Jurkat, Clone E6-1 (cell line): Measurements from ENCODE around the gene SPOCK3. TPM values are rescaled to one million over a fixed set of nuclear protein-coding genes. Genes with fewer than 3 reads are reported as not detected.
"Not testable (repeated sequence)": the region's sequence is repeated elsewhere in the genome, so short reads cannot be mapped to it uniquely, and the experiment has no call there.

Experiments used
- DNase-seq: peaks from one replicate; pipeline ENCODE4 v3.0.0-alpha.2; 2011; ENCODE audit warnings: low read depth, low spot score
- H3K4me3 ChIP-seq: 2 replicates; pipeline ENCODE4 v1.5.1; 2011; ENCODE audit warnings: mild to moderate bottlenecking, low read length, control low read depth, moderate library complexity
- polyA plus RNA-seq: library from polyadenylated mRNA; unstranded; fragments of >200 nt; gene quantifications from one replicate; pipeline ENCODE4 v1.2.1, GENCODE V29; 2012; ENCODE audit warnings: missing spikeins; ENCODE audit not compliant: insufficient read length, insufficient read depth

Gene SPOCK3
- polyA plus RNA-seq = not detected

GRCh38 chr4:167234316-167234881 is at the start of gene SPOCK3:
SPOCK3 (minus strand) TSS chr4:167234494.
- DNase-seq = peak; percentile 55

GRCh38 chr4:167282171-167282864 is 48.0 kb upstream of the SPOCK3 start:
- DNase-seq = no peak
- no peak overlapping the region for H3K4me3 ChIP-seq

More at GRCh38 chr4:167234316-167234881, at the start of gene SPOCK3:
- peak within 1 kb of the TSS; percentile 43 for H3K4me3 ChIP-seq

DNA sequence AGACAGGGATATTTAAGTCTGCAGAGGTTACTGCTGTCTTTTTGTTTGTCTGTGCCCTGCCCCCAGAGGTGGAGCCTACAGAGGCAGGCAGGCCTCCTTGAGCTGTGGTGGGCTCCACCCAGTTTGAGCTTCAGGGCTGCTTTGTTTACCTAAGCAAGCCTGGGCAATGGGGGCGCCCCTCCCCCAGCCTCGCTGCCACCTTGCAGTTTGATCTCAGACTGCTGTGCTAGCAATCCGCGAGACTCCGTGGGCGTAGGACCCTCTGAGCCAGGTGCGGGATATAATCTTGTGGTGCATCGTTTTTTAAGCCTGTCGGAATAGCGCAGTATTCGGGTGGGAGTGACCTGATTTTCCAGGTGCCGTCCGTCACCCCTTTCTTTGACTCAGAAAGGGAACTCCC is 47.3 kb upstream of the SPOCK3 start:
- DNase-seq, H3K4me3 ChIP-seq: not testable (repeated sequence)

- no peak for DNase-seq
- no peak overlapping the region for H3K4me3 ChIP-seq
Observed at GRCh38 chr4:167274351-167274750, 40.1 kb upstream of the SPOCK3 start.

DNA sequence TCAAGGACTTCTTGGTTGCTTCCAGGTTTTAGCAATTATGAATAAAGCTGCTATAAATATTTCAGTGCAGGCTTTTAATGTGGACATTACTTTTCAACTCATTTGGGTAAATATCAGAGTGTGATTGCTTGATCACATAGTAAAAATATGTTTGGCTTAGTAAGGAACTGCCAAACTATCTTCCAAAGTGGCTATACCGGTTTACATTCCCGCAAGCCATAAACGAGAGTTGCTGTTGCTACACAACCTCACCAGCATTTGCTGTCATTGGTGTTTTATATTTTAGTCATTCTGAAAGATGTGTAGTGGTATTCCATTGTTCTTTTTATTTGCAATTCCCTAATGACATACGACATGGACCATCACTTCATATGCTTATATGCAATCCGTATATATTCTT is 30.9 kb upstream of the SPOCK3 start:
- DNase-seq = no peak
- no peak overlapping the region for H3K4me3 ChIP-seq

GRCh38 chr4:167248271-167248670 is 14.0 kb upstream of the SPOCK3 start:
- no peak overlapping the region for H3K4me3 ChIP-seq
- DNase-seq = no peak

DNA sequence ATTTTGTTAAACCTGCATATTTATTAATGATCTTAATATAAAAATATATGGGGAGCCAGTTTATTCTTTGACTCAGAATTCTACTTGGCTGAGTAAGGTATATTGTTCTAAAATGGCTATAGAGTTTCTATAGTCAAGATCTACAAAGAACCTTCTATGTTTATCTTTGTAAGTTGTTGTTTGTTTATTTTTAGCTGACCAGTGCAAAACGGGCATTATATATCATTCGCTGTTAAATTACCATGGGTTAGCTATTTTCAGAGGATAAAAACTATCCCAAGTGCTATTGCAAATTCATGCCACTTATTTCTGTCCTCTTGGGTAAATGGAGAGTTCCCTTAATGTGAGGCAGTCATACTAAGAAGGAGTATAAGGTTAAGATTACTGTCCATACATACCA is 5.3 kb upstream of the SPOCK3 start:
- no peak for DNase-seq
- no peak overlapping the region for H3K4me3 ChIP-seq

DNA sequence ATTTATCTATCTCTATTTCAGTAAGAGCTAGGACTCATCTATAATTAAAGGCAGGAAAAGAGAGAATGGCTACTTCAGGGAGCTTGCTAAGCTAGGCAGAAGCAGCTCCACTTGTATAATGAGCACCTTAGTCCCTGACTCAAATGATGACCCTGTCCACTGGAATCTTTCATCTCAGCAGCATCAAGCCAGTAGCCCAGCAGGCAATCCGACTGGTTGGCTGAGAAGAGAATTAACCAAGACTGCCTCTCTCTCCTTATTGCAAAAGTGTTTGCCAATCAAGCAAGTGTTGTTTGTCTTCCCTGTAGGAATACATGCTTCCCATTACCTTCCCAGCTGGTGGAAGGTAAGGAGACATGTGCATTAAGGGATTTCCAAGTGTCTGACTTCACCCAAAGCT is 3.9 kb upstream of the SPOCK3 start:
- no peak overlapping the region for H3K4me3 ChIP-seq
- no peak for DNase-seq

DNA sequence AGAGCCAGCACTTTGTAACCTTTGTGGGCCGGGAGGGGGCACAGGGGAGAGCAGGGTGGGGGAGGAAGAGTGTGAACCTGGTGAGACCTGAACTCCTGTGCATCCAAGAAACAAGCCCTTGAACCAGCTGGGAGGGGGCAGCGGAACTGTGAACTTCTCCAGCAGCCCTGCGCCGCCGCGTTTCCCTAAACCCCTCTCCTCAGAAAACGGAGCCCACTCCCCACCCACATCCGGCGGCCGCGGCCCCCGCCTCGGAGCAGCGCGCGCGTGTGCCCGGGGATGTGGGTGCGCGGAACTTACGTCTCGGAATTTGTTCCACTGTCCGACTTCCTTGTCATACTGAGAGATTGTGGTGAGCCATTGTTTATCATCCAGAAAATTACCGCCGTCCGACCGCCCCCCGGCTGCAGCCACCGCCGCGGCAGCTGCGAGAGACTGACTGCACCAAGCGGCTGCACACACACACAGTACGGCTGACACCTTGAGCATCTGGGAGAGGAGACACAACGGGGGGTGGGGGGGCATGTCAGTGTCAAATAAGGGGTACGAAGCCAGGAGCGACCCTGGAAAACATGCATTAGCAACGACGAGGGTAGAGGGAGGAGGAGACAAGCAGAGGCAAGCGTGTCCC is 494 bp downstream of the SPOCK3 start:
- peak overlapping the region; percentile 43 for H3K4me3 ChIP-seq
- DNase-seq = peak; percentile 9

DNA sequence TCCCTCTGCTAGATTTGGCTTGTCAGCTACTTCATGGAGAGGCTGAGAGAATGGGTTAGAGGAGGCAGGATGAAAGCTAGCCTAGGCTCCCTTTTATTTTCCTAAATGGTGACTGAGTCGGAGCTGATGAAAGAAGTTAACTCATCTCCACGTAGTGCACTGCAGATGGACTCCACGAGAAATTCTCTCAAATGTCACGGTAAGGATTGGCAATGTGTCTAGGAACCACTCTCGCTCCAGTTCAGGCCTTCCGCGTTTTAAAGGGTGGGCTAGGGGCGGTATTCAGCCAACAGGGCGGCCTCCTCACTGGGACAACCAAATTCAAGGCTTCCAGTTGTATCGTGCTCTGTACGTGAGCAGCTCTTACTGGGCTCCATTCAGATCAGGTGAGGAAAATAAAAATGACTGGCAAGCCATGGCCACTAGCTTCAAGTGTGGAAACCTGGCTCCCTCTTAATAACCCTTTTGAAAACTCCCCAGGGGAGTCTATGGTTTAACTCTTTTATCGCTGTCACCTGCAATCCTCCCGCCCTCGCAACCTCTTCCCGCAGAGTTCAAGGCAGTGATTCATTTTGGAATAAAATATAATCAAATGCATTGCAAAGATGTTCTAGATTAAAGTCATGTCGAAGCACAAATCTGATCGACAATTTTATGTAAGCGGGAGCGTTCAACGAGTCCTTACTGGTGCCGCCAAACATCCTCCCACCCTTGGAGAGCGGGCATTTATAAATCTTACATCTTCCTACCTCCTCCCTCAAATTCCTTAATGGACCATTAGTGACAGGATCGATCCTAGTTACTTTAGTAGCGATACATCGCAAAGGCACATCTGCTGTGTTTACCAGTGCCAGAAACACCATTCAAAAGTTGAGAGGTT is 1.2 kb downstream of the SPOCK3 start:
- 0 out of 2 replicates have a peak overlapping the region, but pooled peaks have one; percentile 43 for H3K4me3 ChIP-seq
- DNase-seq = no peak

GRCh38 chr4:167230744-167231143 is 3.5 kb downstream of the SPOCK3 start:
- no peak overlapping the region for H3K4me3 ChIP-seq
- DNase-seq = no peak

GRCh38 chr4:167222099-167222498 is 12.2 kb downstream of the SPOCK3 start:
- DNase-seq = no peak
- no peak overlapping the region for H3K4me3 ChIP-seq

GRCh38 chr4:167221084-167221483 is 13.2 kb downstream of the SPOCK3 start:
- H3K4me3 ChIP-seq = no peak overlapping the region
- DNase-seq = no peak

- no peak for DNase-seq
- H3K4me3 ChIP-seq = no peak overlapping the region
Observed at GRCh38 chr4:167218022-167218608, 16.2 kb downstream of the SPOCK3 start.

- no peak for DNase-seq
- no peak overlapping the region for H3K4me3 ChIP-seq
Observed at GRCh38 chr4:167216783-167217182, 17.5 kb downstream of the SPOCK3 start.

- no peak for DNase-seq
- no peak overlapping the region for H3K4me3 ChIP-seq
Observed at GRCh38 chr4:167210166-167210565, 24.1 kb downstream of the SPOCK3 start.

DNA sequence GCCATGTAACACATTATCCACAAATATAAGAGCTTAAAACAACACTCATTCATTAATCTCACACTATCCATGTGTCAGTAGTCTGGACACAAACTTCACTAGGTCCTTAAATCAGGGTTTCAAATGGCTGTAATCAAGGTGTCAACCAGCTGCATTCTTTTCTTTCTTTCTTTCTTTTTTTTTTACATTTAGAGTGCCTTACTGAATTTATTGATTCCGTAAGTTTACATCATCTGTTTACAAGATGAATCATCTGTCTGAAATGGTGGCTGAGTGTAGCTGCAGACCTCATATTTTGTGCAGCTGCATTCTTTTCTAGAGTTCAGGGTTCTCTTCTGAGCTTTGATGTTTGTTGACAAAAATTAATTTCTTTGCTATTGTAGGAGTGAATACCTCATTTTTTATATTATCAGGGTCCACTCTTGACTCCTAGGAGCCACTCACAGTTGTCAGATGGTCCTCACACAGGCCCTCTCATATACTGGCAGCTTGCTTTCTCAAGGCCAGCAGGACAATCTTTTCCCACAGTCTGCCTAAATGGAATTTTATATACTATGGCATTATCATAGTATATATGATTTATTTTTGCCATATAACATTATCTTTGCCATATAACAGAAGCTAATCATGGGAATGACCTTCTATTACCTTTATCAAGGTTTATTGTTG is 37.8 kb downstream of the SPOCK3 start:
- no peak for DNase-seq
- no peak overlapping the region for H3K4me3 ChIP-seq

DNA sequence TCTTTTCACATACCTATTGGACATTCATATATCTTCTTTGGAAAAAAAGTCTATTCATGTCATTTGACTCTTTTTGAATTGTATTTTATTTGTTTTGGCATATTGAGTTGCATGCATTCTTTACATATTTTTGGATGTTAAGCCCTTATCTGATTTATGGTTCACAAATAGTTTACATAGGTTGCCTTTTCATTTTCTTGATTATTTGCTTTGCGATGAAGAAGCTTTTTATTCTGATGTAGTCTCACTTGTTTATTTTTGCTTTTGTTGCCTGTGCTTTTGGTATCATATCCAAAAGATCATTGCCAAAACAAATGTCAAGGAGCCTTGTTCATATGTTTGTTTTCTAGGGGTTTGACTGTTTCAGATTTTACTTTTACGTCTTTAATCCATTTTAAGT is 43.9 kb downstream of the SPOCK3 start:
- H3K4me3 ChIP-seq = no peak overlapping the region
- DNase-seq = no peak

DNA sequence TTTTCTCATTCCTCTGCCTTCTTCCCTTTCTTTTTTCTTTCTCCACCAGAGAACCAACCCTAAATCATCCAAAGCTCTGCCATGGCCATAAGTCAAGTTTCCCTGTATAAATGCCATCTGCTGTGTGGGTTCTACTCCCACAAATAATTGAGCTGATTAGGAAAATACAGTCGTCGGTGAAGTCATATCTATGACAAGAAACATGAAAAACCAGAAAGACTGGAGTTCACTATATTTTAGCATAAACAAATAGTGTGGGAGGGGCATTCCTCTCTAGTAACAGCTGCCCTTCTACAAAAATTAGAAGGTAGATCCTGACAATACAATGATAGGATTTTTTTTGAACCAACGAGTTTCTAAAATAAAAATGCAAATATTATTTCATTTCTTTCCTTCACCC is 48.8 kb downstream of the SPOCK3 start:
- H3K4me3 ChIP-seq = no peak overlapping the region

More for the DNA sequence above, 48.8 kb downstream of the SPOCK3 start:
- DNase-seq = no peak
